WERI-Rb-1 (cell line): ENCODE data around the gene SLC5A5.
A peak's percentile ranks its signal among the peaks of the same experiment; 100 is the strongest.

Source experiments
- DNase-seq: peaks from one replicate; pipeline ENCODE4 v3.0.0-alpha.2; 2020
- H3K27ac ChIP-seq: fragments of 250-450 bp; sonication (Bioruptor Pico); 2 replicates; pipeline ENCODE4 v1.5.1; 2020; ENCODE audit warnings: mild to moderate bottlenecking, moderate library complexity
- H3K27me3 ChIP-seq: fragments of 250-450 bp; sonication (Bioruptor Pico); 2 replicates; pipeline ENCODE4 v1.5.1; 2021; ENCODE audit warnings: mild to moderate bottlenecking, low read depth, moderate library complexity; ENCODE audit not compliant: insufficient read depth, severe bottlenecking
- H3K36me3 ChIP-seq: fragments of 250-450 bp; sonication (Bioruptor Pico); 2 replicates; pipeline ENCODE4 v1.5.1; 2020; ENCODE audit warnings: mild to moderate bottlenecking, moderate library complexity
- H3K4me3 ChIP-seq: 2 replicates; pipeline ENCODE4 v1.5.1; 2011; ENCODE audit warnings: low read depth, mild to moderate bottlenecking, control low read depth, low read length
- H3K9me3 ChIP-seq: fragments of 250-450 bp; sonication (Bioruptor Pico); 2 replicates; pipeline ENCODE4 v1.5.1; 2021; ENCODE audit warnings: mild to moderate bottlenecking, moderate library complexity; ENCODE audit not compliant: severe bottlenecking
- TF ChIP-seq, protein P1 (sequence below): IDR thresholded peaks from 2 replicates; pipeline ENCODE4 v1.5.1; 2011; ENCODE audit warnings: low read depth, mild to moderate bottlenecking, control low read depth, inconsistent platforms, low read length

Gene SLC5A5

DNA sequence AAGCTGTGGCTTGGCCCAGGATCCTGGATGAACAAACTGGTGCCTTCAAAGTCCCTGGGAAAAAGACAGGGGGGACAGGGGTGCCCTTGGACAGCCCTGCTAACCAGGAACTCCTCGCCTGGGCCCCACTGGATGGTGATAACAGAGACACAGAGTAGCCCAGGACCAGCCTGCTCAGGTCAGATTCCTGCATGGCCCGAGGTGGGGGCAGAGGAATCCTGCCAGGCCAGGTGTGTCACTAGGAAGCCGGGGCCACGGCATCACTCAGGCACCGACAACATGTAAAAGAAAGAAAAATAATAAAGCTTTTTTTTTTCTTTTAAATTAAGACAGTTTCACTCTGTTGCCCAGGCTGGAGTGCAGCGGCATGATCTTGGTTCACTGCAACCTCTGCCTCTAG is 17.7 kb upstream of the SLC5A5 start:
- Histone ChIP-seq H3K27me3 (no peaks in the 10 kb centered on the region), H3K27ac (no peak overlapping the region), H3K9me3 (no peaks in the 10 kb centered on the region), H3K4me3 (no peak overlapping the region), H3K36me3 (no peaks in the 10 kb centered on the region)
- TF ChIP-seq, protein P1, sequence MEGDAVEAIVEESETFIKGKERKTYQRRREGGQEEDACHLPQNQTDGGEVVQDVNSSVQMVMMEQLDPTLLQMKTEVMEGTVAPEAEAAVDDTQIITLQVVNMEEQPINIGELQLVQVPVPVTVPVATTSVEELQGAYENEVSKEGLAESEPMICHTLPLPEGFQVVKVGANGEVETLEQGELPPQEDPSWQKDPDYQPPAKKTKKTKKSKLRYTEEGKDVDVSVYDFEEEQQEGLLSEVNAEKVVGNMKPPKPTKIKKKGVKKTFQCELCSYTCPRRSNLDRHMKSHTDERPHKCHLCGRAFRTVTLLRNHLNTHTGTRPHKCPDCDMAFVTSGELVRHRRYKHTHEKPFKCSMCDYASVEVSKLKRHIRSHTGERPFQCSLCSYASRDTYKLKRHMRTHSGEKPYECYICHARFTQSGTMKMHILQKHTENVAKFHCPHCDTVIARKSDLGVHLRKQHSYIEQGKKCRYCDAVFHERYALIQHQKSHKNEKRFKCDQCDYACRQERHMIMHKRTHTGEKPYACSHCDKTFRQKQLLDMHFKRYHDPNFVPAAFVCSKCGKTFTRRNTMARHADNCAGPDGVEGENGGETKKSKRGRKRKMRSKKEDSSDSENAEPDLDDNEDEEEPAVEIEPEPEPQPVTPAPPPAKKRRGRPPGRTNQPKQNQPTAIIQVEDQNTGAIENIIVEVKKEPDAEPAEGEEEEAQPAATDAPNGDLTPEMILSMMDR, result no peak
- no peak for DNase-seq

DNA sequence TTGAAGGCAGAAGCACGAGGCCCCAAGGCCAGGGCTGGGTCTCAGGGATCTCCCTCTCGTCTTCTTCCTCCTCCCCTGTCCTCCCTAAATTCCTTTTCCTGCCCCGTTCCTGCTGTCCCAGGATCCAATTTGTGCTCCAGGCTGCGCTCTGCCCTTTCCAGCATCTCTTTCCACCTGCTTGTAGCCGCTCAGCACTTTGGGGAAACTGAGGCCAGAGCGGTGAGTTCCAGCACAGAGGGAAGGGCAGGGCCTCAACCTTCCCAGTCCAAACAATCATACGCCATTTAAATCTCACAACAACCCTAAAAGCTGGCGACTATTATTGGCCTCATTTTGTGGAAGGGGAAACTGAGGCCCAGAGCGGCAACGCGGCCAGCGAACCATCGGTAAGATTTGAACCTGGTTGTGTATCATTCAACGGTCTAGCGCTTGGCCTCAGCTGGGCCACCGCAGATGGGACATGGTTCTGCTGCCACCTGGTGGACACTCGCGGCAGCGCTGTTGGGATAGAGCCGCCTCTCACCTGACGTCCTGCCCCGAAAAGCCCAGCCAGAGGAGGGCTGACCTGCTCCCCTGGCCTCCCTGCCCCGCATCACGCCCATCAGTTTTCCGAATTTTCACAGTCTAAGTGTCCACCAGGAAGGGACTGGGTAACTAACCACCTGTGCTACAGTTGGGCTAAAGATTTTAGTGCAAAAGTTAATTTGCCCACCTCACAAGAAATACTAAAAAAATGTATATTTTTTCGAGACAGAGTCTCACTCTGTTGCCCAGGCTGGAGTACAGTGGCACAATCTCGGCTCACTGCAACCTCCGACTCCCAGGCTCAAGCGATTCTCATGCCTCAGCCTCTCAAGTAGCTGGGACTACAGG is 16.2 kb upstream of the SLC5A5 start:
- peaks cover 8% of the 10 kb centered on the region for H3K36me3 ChIP-seq
- no peak overlapping the region for H3K4me3 ChIP-seq

DNA sequence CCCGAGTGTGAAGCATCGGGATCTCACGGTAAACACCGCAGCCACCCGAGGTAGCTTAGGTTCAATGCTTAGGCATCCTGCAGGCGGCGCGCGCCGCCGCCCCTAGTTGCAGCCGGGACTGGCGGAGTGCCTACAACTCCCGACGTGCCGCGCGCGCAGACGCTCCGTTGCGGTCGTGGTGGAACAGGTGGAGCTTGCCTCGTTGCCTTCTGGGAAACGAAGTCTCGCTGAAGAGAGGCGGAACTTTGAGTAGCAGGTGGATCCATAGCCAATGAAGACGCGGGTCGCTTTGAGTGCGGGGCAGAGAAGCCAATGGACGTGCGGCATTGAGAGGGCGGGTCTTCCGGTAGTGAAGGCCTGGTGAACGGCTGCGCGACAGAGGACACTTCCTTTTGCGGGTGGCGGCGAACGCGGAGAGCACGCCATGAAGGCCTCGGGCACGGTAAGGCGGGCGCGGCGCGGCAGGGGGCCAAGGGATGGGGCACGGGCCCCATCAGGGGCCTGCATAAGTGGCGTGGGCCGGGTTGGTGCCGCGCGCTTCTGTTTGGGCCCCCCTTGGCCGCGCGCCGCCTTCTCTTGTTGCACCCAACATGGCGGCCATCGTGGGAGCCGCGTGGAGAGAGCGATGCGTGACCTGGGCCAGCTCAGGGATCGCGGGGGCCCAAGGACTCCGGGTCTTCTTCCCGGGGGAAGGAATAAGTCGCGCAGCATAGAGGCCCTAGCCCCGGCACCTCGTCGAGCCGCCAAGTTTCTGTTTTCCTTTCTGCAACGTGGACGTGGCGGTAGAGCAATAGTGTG is 12.0 kb upstream of the SLC5A5 start, which contains the start of gene RPL18A:
Gene RPL18A, plus strand, starts transcription at position 378 of the 798 bp plus-strand sequence. Its CDS starts 47 bp downstream, at position 425.
- TF ChIP-seq, protein P1, result peak; percentile 93
- Histone ChIP-seq H3K36me3 (peaks cover 50% of the 10 kb centered on the region), H3K9me3 (no peaks in the 10 kb centered on the region), H3K27me3 (no peaks in the 10 kb centered on the region), H3K27ac (peak within 1 kb of the TSS; percentile 89), H3K4me3 (peak within 1 kb of the TSS; percentile 92)
- peak; percentile 99 for DNase-seq

More for the DNA sequence above, 16.2 kb upstream of the SLC5A5 start:
- no peaks in the 10 kb centered on the region for H3K9me3 ChIP-seq
- TF ChIP-seq, protein P1, result peak; percentile 99
- no peaks in the 10 kb centered on the region for H3K27me3 ChIP-seq
- DNase-seq, result peak; percentile 85
- no peak overlapping the region for H3K27ac ChIP-seq

DNA sequence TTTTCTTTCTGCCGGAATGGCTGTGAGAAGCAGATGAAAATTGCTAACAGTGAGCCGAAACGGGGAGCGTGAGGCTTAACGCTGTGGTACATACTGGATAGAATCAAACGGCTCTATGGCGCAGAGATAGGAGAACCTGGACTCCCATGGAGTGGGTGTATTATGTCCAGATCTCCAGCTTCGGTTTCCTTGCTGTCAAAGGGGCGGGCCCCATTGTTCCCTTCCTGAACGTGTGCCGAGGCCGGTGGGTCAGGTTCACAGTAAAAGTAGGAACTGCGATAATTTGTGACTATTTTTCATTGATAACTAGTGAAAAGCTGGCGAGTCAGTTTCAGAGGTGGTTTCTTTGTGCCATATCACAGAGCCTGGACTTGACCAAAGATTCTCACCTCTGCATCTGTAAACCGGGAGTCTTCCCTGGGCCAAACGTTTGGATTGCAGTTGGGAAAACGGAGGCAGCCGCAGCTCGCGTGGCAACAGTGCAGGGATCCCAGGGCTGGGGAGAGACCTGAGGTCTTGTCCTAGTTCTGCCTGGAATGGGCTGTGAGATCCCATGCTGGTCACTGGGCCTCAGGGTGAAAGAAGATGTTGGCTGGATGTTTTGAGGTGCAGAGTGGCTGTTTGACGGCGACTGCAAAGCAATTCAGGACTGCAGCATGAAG is 11.3 kb upstream of the SLC5A5 start:
- DNase-seq, result no peak
- H3K27me3 ChIP-seq, result no peaks in the 10 kb centered on the region
- H3K27ac ChIP-seq, result peak overlapping the region; percentile 89
- H3K9me3 ChIP-seq, result no peaks in the 10 kb centered on the region
- peaks cover 57% of the 10 kb centered on the region for H3K36me3 ChIP-seq
- H3K4me3 ChIP-seq, result peak overlapping the region; percentile 92
- TF ChIP-seq, protein P1, result no peak

DNA sequence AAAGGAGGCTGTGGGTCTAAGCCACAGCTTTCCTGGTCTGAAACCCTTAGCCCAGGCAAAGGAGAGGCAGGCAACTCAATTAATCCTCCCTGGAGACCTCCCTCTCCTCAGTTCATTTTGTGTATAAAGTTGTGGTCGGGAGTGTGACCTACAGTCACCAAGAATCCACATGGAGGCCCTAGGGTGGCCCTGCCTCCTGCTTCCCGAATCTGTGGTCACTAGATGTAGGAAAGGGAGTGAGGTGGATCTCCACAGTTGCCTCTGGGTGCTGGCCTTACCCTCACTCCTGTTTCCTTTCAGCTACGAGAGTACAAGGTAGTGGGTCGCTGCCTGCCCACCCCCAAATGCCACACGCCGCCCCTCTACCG is 10.8 kb upstream of the SLC5A5 start:
- DNase-seq, result no peak
- peak overlapping the region; percentile 89 for H3K27ac ChIP-seq
- no peaks in the 10 kb centered on the region for H3K9me3 ChIP-seq
- TF ChIP-seq, protein P1, result no peak
- H3K4me3 ChIP-seq, result peak overlapping the region; percentile 92
- H3K27me3 ChIP-seq, result no peaks in the 10 kb centered on the region
- H3K36me3 ChIP-seq, result peaks cover 59% of the 10 kb centered on the region
